HAP-1 (cell line): ENCODE results near the gene GNAT3.

Source experiments
- DNase-seq, 2 experiments: peaks; one replicate each; pipeline ENCODE4 v3.0.0-alpha.2; 2016 to 2020; ENCODE audit warnings: low spot score in 2 of 2
- H3K27me3 ChIP-seq: fragments of 250-450 bp; sonication (Bioruptor Pico); 2 replicates; pipeline ENCODE4 v1.5.1; 2020; ENCODE audit warnings: low read depth, mild to moderate bottlenecking, moderate library complexity
- H3K36me3 ChIP-seq: fragments of 250-450 bp; sonication (Bioruptor Pico); replicated peaks from 2 replicates; pipeline ENCODE4 v1.5.1; 2020; ENCODE audit warnings: mild to moderate bottlenecking
- H3K4me1 ChIP-seq: fragments of 250-450 bp; sonication (Bioruptor Pico); 2 replicates; pipeline ENCODE4 v1.5.1; 2020; ENCODE audit warnings: mild to moderate bottlenecking
- H3K4me3 ChIP-seq: fragments of 250-450 bp; sonication (Bioruptor Pico); 2 replicates; pipeline ENCODE4 v1.5.1; 2020; ENCODE audit warnings: mild to moderate bottlenecking, moderate library complexity
- H3K9me3 ChIP-seq: fragments of 250-450 bp; sonication (Bioruptor Pico); 2 replicates; pipeline ENCODE4 v1.5.1; 2020; ENCODE audit warnings: mild to moderate bottlenecking, moderate library complexity
- in situ Hi-C: fragments of 300-500 bp; cut with MboI; formaldehyde crosslinking; loops from 3 replicates; pipeline ENCODE4 v1.14.3; 2020; ENCODE audit warnings: low sequenced_read_pairs, inconsistent platforms, mixed read lengths

Gene GNAT3

DNA sequence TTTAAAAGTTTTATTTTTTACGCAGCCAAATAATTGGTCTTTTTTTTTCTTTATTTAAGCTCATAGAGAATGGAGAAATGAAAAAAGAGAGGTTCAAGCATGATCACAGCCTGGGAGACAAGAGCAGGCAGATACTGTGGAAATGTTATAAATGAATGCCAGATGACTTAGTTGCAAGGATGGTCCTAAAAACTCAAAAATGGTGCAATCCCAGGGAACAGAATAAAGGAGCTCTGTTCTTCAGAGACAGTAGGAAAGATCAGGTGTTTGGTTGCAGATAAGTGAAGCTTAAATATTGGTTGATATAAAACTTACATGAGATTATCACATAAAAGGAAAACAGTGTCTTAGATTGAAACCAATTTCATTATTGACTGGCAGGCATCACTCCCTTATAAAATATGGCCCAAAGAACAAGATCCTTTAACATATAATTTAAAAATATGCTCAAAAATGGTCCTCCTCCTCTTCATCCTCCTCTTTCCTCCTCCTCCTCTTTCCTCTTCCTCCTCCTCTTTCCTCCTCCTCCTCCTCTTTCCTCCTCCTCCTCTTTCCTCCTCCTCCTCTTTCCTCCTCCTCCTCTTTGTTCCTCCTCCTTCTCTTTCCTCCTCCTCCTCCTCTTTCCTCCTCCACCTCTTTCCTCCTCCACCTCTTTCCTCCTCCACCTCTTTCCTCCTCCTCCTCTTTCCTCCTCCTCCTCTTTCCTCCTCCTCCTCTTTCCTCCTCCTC, 18.6 kb downstream of the GNAT3 start:
- Histone ChIP-seq H3K9me3 (no peaks in the 10 kb centered on the region), H3K27me3 (no peaks in the 10 kb centered on the region), H3K4me3 (no peak overlapping the region), H3K4me1 (peaks cover 28% of the 10 kb centered on the region), H3K36me3 (no peaks in the 10 kb centered on the region)
- in situ Hi-C loops = no loop called here
- DNase-seq = no peak

GRCh38 chr7:80491462-80491861, 20.4 kb downstream of the GNAT3 start:
- Histone ChIP-seq H3K4me1 (peaks cover 44% of the 10 kb centered on the region), H3K9me3 (no peaks in the 10 kb centered on the region), H3K36me3 (no peaks in the 10 kb centered on the region), H3K4me3 (no peak overlapping the region), H3K27me3 (no peaks in the 10 kb centered on the region)
- no peak for DNase-seq
- in situ Hi-C loops = no loop called here

DNA sequence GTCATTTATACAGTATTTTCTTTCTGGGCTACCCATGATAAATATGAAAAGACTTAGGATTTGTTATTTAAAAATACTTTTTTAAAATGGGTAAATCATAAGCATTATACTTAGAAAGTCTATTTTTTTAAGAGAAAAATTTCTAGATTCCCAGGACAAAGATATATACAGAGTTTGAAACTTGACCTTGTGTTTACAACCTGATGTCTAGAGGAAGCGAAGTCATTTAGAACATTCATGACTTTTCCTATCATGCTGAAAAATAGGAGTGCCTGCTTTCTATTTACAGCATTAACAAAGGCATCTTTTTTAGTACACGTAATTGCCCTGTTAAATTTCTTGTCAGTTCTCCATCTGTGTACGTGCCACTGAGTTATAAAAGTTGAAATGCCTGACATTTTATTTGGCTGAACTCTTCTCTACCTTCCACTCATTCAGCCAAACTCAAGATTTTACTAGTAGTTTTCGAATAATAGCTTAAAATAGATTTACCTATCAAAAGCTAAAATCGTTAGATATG, 23.0 kb downstream of the GNAT3 start:
- no peaks in the 10 kb centered on the region for H3K36me3 ChIP-seq
- in situ Hi-C loops = no loop called here
- no peaks in the 10 kb centered on the region for H3K27me3 ChIP-seq
- peak in 1 of 2 experiments; percentile 91 for DNase-seq
- no peak overlapping the region for H3K4me3 ChIP-seq
- peaks cover 44% of the 10 kb centered on the region for H3K4me1 ChIP-seq
- H3K9me3 ChIP-seq = no peaks in the 10 kb centered on the region

- in situ Hi-C loops = no loop called here
- Histone ChIP-seq H3K9me3 (no peaks in the 10 kb centered on the region), H3K36me3 (no peaks in the 10 kb centered on the region), H3K4me3 (no peak overlapping the region), H3K4me1 (peaks cover 44% of the 10 kb centered on the region), H3K27me3 (no peaks in the 10 kb centered on the region)
- peak in 1 of 2 experiments; percentile 97 for DNase-seq
Measured at GRCh38 chr7:80488406-80488805, 23.5 kb downstream of the GNAT3 start.

DNA sequence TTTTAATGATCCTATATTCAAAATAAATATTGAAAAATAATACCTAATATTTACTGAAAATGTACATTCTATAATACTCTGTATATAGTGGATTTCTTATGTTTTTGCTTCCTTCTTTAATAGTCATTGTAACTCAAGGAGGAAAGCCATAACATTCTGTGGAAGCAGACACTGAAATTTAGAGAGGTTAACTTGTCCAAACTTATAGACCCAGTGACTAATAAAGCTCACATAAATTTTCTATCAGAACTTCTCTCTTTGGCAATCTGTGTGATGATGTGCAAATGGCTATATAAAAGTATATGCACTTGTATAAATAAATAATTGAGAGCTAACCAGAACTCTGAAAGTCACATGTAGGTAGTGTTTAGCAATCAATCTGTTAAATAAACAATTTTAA, 26.1 kb downstream of the GNAT3 start:
- no peaks in the 10 kb centered on the region for H3K9me3 ChIP-seq
- in situ Hi-C loops = no loop called here
- peaks cover 51% of the 10 kb centered on the region for H3K4me1 ChIP-seq
- no peaks in the 10 kb centered on the region for H3K36me3 ChIP-seq
- DNase-seq = no peak
- no peaks in the 10 kb centered on the region for H3K27me3 ChIP-seq
- H3K4me3 ChIP-seq = no peak overlapping the region

DNA sequence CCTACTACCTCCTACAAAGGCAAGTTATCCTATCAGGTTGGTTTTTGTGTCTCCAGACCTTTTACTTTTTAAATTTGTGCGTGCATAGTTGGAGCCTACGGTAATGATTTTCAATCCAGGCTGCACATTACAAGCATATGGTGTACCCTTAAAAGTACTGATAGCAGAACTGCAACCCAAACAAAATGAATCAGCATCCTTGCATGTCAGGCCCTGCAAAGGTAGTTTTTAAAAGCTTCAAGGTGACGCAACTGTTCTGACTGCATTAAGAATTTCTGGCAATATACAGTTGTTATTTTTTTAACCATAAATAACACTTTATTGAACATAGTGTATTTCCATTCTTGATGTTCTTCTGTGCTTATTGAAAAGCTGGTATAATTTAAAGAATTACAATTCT, 28.9 kb downstream of the GNAT3 start:
- in situ Hi-C loops = no loop called here
- Histone ChIP-seq H3K4me1 (peaks cover 40% of the 10 kb centered on the region), H3K36me3 (0 out of 2 replicates have a peak, but pooled peaks cover 3% of the 10 kb centered on the region), H3K27me3 (no peaks in the 10 kb centered on the region), H3K9me3 (no peaks in the 10 kb centered on the region), H3K4me3 (no peak overlapping the region)
- no peak for DNase-seq

- H3K4me1 ChIP-seq = peaks cover 43% of the 10 kb centered on the region
- H3K9me3 ChIP-seq = no peaks in the 10 kb centered on the region
- in situ Hi-C loops = no loop called here
- peak; percentile 67 to 81 for DNase-seq
- no peak overlapping the region for H3K4me3 ChIP-seq
- no peaks in the 10 kb centered on the region for H3K27me3 ChIP-seq
- H3K36me3 ChIP-seq = 0 out of 2 replicates have a peak, but pooled peaks cover 3% of the 10 kb centered on the region
Measured at GRCh38 chr7:80481196-80481884, 30.5 kb downstream of the GNAT3 start.

DNA sequence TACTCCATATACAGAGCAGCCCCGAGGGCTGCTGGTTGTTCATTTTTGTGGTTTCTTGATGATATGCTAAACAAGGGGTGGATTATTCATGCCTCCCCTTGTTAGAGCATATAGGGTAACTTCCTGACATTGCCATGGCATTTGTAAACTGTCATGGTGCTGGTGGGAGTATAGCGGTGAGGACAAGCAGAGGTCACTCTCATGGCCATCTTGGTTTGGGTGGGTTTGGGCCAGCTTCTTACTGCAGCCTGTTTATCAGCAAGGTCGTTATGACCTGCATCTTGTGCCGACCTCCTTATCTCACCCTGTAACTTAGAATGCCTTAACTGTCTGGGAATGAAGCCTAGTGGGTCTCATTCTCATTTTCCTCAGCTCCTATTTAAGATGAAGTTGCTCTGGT, 31.3 kb downstream of the GNAT3 start:
- Histone ChIP-seq H3K4me1 (peaks cover 51% of the 10 kb centered on the region), H3K36me3 (0 out of 2 replicates have a peak, but pooled peaks cover 3% of the 10 kb centered on the region), H3K27me3 (no peaks in the 10 kb centered on the region), H3K4me3 (no peak overlapping the region), H3K9me3 (no peaks in the 10 kb centered on the region)
- DNase-seq = no peak
- in situ Hi-C loops = no loop called here

GRCh38 chr7:80478683-80479082, 33.2 kb downstream of the GNAT3 start:
- Histone ChIP-seq H3K9me3 (no peaks in the 10 kb centered on the region), H3K4me3 (no peak overlapping the region), H3K27me3 (no peaks in the 10 kb centered on the region), H3K4me1 (peaks cover 53% of the 10 kb centered on the region), H3K36me3 (0 out of 2 replicates have a peak, but pooled peaks cover 3% of the 10 kb centered on the region)
- in situ Hi-C loops = no loop called here
- DNase-seq = no peak

- no peaks in the 10 kb centered on the region for H3K27me3 ChIP-seq
- no peaks in the 10 kb centered on the region for H3K9me3 ChIP-seq
Measured at GRCh38 chr7:80476035-80476434, 35.8 kb downstream of the GNAT3 start.

DNA sequence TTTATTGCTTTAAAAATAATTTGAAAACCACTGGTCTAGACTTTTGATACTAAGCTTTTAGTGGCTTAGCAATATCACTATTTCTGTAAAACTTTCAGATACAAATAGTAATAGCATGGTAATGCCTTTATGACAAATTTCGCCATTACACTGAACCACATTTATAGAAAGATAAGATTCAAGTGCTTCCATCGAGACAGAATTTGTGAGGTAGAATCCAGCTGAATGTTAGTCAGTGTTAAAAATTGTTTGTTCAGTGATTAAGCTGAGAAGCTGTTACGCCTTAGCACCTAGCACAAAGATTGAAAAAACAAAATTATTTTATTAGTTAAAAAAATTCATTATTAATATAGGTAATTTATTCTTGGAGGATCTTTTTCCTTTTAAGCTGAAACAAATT, 36.5 kb downstream of the GNAT3 start:
- peaks cover 37% of the 10 kb centered on the region for H3K4me1 ChIP-seq
- H3K9me3 ChIP-seq = no peaks in the 10 kb centered on the region
- no peak for DNase-seq
- H3K36me3 ChIP-seq = 0 out of 2 replicates have a peak, but pooled peaks cover 3% of the 10 kb centered on the region
- in situ Hi-C loops = no loop called here
- no peak overlapping the region for H3K4me3 ChIP-seq
- no peaks in the 10 kb centered on the region for H3K27me3 ChIP-seq

More at GRCh38 chr7:80476035-80476434, 35.8 kb downstream of the GNAT3 start:
- in situ Hi-C loops = no loop called here
- H3K4me3 ChIP-seq = no peak overlapping the region
- 0 out of 2 replicates have a peak, but pooled peaks cover 3% of the 10 kb centered on the region for H3K36me3 ChIP-seq
- H3K4me1 ChIP-seq = peaks cover 42% of the 10 kb centered on the region
- DNase-seq = no peak

GRCh38 chr7:80473751-80474150, 38.1 kb downstream of the GNAT3 start:
- H3K27me3 ChIP-seq = no peaks in the 10 kb centered on the region

DNA sequence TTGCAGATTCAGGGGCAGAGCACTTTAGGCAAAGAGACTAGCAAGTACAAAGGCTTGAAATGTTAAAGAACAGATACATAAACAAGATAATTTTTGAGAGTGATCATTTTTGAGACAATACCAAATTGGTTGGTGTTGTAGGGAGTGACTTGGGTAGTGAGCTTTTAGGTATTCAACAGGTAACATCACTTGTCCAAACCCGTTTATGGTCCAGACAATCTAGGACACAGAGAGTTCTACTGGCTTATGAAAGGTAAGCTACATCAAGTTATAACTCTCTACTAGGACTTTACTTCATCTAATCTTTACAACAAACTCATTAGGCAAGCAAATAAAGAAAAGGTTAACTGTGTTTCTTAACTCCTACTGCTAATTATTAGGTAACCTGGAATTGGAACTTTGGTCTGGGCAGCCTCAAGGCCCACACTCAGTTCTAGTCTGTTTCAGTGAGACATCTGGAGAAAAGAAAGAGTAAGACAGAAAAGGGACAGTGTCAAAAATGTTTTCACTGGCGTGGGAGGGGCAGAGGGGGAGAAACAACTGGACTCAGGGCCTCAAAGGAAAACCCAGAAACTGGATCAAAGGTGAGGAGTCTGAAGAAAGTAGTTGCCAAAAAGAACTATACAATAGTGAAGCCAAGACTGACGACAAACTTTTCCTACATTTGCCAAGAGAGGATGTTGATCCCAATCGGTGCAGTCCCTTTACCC, 39.2 kb downstream of the GNAT3 start:
- H3K36me3 ChIP-seq = no peaks in the 10 kb centered on the region
- no peak overlapping the region for H3K4me3 ChIP-seq
- in situ Hi-C loops = no loop called here
- H3K4me1 ChIP-seq = peaks cover 23% of the 10 kb centered on the region
- no peaks in the 10 kb centered on the region for H3K9me3 ChIP-seq
- H3K27me3 ChIP-seq = no peaks in the 10 kb centered on the region
- no peak for DNase-seq

More at GRCh38 chr7:80473751-80474150, 38.1 kb downstream of the GNAT3 start:
- Histone ChIP-seq H3K4me1 (peaks cover 33% of the 10 kb centered on the region), H3K9me3 (no peaks in the 10 kb centered on the region), H3K4me3 (no peak overlapping the region), H3K36me3 (0 out of 2 replicates have a peak, but pooled peaks cover 1% of the 10 kb centered on the region)
- in situ Hi-C loops = no loop called here
- no peak for DNase-seq
